NCI-H345 (cell line): ENCODE data around the gene HOXA7.

Experiments
- DNase-seq: peaks from one replicate; lab custom pipeline; 2025; lab: John Stamatoyannopoulos, UW

HOXA7 gene

GRCh38 chr7:27118580-27118979 is 37.9 kb downstream of the HOXA7 start:
- DNase-seq, result no peak

- DNase-seq, result no peak
Measured at GRCh38 chr7:27117887-27118491, 38.5 kb downstream of the HOXA7 start.

DNA sequence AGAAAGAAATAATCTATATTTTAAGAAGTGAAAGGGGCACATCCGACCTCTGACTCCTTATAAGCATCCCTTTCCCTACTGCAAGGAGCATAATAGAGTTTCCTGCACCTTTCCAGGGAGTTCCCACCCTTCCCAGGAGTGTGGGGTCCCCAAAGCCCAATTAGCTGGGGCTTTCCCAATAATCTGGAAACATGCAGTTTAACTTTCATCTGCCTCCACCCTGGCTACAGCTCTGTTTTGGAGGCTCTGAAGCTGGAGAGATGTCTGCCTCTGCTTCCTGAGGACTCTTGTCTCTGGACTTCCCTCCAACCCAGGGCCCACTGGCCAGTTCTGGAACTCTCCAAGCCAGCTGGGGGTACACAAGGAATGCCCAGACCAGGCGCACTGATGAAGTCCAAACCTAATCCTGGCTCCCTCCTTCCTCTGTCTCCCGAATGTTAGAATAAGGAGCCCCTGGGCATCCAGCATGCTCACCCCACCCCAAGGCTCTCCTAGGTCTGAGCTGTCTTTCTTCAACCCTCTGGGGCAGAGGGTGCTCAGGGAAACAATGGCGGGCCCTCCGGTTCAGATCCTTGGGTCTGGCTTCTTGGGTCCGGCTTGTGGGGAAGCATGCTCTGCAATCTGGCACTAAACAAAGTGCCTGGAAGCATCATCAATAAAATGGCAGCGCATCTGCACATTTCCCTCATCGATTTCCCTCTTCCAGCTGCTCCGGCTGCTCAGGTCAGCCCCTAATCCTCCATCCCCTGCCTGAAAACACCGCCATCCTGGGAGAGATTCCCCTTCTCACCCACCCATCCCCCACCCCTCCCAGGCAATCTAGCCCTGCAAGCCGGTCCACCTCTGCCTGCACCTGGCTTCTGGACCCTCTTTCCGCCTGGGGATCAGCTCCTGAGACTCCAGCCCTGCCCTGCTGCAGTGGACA is 39.3 kb downstream of the HOXA7 start:
- DNase-seq, result no peak

- DNase-seq, result no peak
Measured at GRCh38 chr7:27116031-27116961, 40.2 kb downstream of the HOXA7 start.

- DNase-seq, result no peak
Measured at GRCh38 chr7:27115221-27116026, 41.1 kb downstream of the HOXA7 start.

- no peak for DNase-seq
Measured at GRCh38 chr7:27114881-27115220, 41.6 kb downstream of the HOXA7 start.

DNA sequence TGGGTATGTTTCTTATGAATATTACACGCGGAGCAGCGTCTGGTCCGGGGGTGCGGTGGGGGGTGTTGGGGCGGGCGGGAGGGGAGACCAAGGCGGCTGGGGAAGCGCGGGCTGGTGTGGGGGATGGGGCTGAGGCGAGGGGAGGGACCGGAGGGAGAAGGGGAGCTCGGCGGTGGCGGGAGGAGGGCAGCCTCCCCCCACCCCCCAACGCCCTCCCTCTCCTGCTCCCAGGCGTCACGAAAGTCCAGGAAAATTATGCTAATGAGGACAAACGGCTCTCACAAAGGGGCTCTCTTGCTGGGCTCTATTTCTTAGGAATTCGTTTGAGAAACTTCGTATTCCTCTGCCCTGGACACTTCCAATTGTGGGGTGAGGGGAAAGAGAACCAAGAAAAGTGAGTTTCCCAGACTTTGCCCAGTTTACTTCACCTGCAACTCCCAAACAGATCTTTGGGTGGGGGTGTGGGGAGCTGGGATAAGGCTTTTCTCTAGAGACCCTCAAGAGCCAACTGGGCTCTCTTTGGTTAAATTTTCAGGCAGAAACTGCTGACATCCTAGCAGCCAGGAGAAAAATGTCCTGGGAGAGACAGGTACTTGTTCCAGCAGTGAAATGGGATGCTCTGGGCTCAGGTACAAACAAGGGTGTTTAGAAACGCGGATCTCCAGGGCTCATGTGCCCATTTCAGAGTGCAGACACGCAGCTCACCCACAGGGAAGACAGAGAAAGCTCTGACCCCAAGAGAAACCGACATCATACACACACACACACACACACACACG is 42.3 kb downstream of the HOXA7 start:
- DNase-seq, result no peak

- no peak for DNase-seq
Measured at GRCh38 chr7:27112955-27113949, 43.2 kb downstream of the HOXA7 start.

- no peak for DNase-seq
Measured at GRCh38 chr7:27112361-27112760, 44.1 kb downstream of the HOXA7 start.

DNA sequence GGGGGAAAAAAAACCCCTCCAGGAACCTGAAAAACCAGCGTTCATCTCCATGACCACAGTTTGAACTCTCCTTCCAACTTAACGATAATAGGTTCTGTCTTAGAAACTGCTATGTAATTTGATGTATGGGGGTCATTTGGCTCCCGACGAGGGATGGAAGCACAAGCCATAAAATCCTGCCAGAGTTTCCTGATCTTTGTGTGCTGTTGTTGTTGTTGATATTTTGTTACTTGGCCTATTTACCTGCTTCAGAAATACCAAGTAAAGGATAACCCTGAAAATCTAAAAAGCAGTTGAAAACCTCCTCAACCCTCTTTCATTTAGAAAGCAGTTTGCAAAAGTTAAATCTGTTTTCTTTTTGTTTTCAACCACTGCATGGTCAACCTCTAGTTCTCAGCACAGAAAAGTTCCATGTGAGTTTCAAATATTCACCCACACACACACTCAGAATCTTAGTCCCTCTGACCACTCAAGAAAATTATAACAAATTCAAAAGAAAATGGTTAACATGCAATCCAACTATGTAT is 44.7 kb downstream of the HOXA7 start:
- no peak for DNase-seq

GRCh38 chr7:27111042-27111750 is 45.3 kb downstream of the HOXA7 start:
- DNase-seq, result no peak

DNA sequence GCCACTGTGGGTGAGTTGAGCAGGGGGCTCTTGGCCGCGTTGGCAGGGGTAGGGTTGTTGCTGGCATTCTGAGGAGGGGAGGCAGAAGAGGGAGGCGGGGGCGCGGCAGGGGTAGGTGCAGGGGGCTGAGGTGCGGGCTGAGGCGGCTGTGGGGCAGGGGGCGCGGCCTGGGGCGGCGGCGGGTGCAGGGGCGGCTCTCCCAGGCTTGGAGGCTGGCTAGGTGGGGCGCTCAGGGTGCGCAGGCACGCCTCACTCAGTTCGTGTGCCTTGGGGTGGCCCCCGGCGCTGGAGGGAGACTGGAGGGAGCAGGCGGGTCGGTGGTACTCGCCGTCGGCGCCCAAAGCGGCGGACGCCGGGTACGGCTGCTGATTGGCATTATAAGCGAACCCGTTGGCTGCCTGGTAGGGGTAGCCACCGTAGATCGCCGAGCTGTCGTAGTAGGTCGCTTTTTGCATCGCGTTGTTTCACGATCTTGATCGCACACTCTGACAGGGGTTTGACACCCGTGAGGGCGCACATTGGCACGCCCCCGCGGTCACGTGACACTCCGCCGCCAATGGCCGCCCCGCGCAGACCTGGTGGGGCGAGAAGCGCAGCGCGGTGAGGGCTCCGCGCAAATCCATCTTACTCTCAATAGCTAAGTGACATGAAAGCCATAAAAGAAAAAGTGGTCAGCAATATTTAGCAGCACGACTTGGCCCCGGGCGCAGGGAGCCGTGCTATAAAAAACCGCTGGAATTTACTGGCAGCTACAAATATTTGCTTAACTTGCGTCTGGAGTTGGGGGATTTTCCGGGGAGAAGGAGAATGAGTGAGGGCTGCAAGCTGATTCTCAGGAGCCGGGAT is 46.1 kb downstream of the HOXA7 start:
- no peak for DNase-seq

GRCh38 chr7:27109466-27110185 is 46.8 kb downstream of the HOXA7 start:
- DNase-seq, result no peak

GRCh38 chr7:27108390-27109127 is 47.9 kb downstream of the HOXA7 start:
- no peak for DNase-seq

- no peak for DNase-seq
Measured at GRCh38 chr7:27107391-27108381, 48.8 kb downstream of the HOXA7 start.
